Measurements from ENCODE around the gene UXS1. TPM values are rescaled to one million over a fixed set of nuclear protein-coding genes. Genes with fewer than 3 reads are reported as not detected.

The UXS1 gene
- total and polyA plus RNA-seq, 2 of the 8 experiments (the other 6 are each of a cell fraction or from before 2014, with no cell fraction given): 44.5 to 63.4 TPM

- H3K27ac ChIP-seq (ENCODE audit: low read depth, low read length): no peak overlapping the region
- H3K79me1 ChIP-seq (ENCODE audit: low read depth, low read length): no peaks in the 10 kb centered on the region
- H4K5ac ChIP-seq (ENCODE audit: insufficient read length, low read depth, low read length): no peak overlapping the region
- H3K4me1 ChIP-seq (replicated peaks in 1 of 4; ENCODE audit: control insufficient read depth in 3 of 4, insufficient read depth in 4 of 4, low read length in 3 of 4): no peaks in the 10 kb centered on the region
- CTCF ChIA-PET (ENCODE audit: partially characterized antibody): interaction anchor here (1.0 to 2.3 kb wide), 3 partner anchors 11 to 426 kb away, joined by 3 to 10 read pairs (median 3); no protein-coding TSS in a partner anchor
- 86% methylated on average over 10 of the region's 10 CpGs; no CpG with 5 or more reads in 1 of the 2 experiments for WGBS, 2 experiments (ENCODE audit: extremely low coverage in 1 of 2, insufficient coverage in 1 of 2, insufficient read length in 1 of 2, insufficient replicate concordance in 2 of 2, low coverage in 1 of 2, low lambda C conversion rate in 2 of 2, missing lambda C conversion rate in 1 of 2)
- no peak overlapping the region for H2AK5ac ChIP-seq (ENCODE audit: low read depth, low read length)
- H3K4ac ChIP-seq (replicated peaks; ENCODE audit: insufficient read length, low read depth, low read length): no peak overlapping the region
- no peak overlapping the region for H2BK15ac ChIP-seq (ENCODE audit: low read length)
- H3K23ac ChIP-seq (ENCODE audit: insufficient read length): no peak overlapping the region
- H2BK5ac ChIP-seq (ENCODE audit: low read depth, low read length): no peak overlapping the region
- H3K14ac ChIP-seq (ENCODE audit: insufficient read length): no peak overlapping the region
- POLR2A ChIA-PET (ENCODE audit: partially characterized antibody): no interaction called here
- H2AFZ ChIP-seq (ENCODE audit: low read length): no peak overlapping the region
- peaks cover 3 to 6% of the 10 kb centered on the region in 2 experiments for H4K20me1 ChIP-seq (replicated peaks in 1 of 2; ENCODE audit: control insufficient read depth in 1 of 2, insufficient read depth in 2 of 2, low read length in 2 of 2)
- peaks cover 0 to 3% of the 10 kb centered on the region in 2 experiments; a peak in 1 of 4 replicates for H3K79me2 ChIP-seq (ENCODE audit: control insufficient read depth in 1 of 2, insufficient read depth in 2 of 2, low read length in 2 of 2)
- no peak overlapping the region for H4K91ac ChIP-seq (replicated peaks; ENCODE audit: insufficient read length, low read length)
- H3K56ac ChIP-seq (replicated peaks; ENCODE audit: insufficient read length, low read depth, low read length): no peak overlapping the region
- H2BK12ac ChIP-seq (ENCODE audit: low read depth, low read length): no peak overlapping the region
- H3K27me3 ChIP-seq (replicated peaks in 1 of 4; ENCODE audit: control insufficient read depth in 3 of 4, extremely low read depth in 1 of 4, insufficient read depth in 3 of 4, low read length in 3 of 4): no peaks in the 10 kb centered on the region
- H3K18ac ChIP-seq (ENCODE audit: extremely low read depth, low read length): no peak overlapping the region
- no peak for DNase-seq (ENCODE audit: low read depth in 1 of 2, low spot score in 2 of 2)
- no peak overlapping the region for H2BK120ac ChIP-seq (replicated peaks; ENCODE audit: low read depth, low read length)
- H3K4me3 ChIP-seq (ENCODE audit: extremely low read depth in 1 of 4, insufficient read depth in 2 of 4, low read depth in 3 of 4, low read length in 4 of 4): no peak overlapping the region
- H3K23me2 ChIP-seq (ENCODE audit: low read depth, low read length): no peaks in the 10 kb centered on the region
- no peak for FAIRE-seq
- H4K8ac ChIP-seq (ENCODE audit: extremely low read depth, insufficient read depth, low read length): no peak overlapping the region
- no peaks in the 10 kb centered on the region for H3K9me3 ChIP-seq (ENCODE audit: insufficient read depth in 2 of 2, low read depth in 1 of 2, low read length in 1 of 2)
- peaks cover 3 to 26% (median 14%) of the 10 kb centered on the region in 4 experiments; a peak in 7 of 8 replicates for H3K36me3 ChIP-seq (ENCODE audit: control insufficient read depth in 2 of 4, insufficient read depth in 4 of 4, low read length in 3 of 4)
- H3K4me2 ChIP-seq (ENCODE audit: insufficient read depth in 1 of 2, low read depth in 2 of 2, low read length in 2 of 2): no peak overlapping the region
- no peak overlapping the region for H2BK20ac ChIP-seq (ENCODE audit: low read length)
- H3K9ac ChIP-seq (replicated peaks in 1 of 4; ENCODE audit: extremely low read depth in 1 of 4, low read depth in 3 of 4, low read length in 3 of 4): no peak overlapping the region
- TF ChIP-seq BACH1 (IDR thresholded peaks at IDR 0.05; ENCODE audit: low read length): no peak
- no peak for TF ChIP-seq KDM5A (IDR thresholded peaks at IDR 0.05; ENCODE audit: low read length)
- no peak for TF ChIP-seq EP300 (IDR thresholded peaks at IDR 0.05; ENCODE audit: borderline replicate concordance in 1 of 2, low read depth in 2 of 2, low read length in 2 of 2)
- no peak for TF ChIP-seq TAF1 (IDR thresholded peaks at IDR 0.05; ENCODE audit: low read depth, low read length)
- TF ChIP-seq SP2 (IDR thresholded peaks at IDR 0.05; ENCODE audit: low read length): no peak
- no peak for TF ChIP-seq POU5F1 (IDR thresholded peaks at IDR 0.05; ENCODE audit: low read depth, low read length)
- TF ChIP-seq SP1 (IDR thresholded peaks at IDR 0.05; ENCODE audit: low read depth, low read length): no peak
- no peak for TF ChIP-seq TBP (IDR thresholded peaks at IDR 0.05; ENCODE audit: low read depth, low read length)
- TF ChIP-seq NANOG (IDR thresholded peaks at IDR 0.05; ENCODE audit: insufficient read depth, low read depth, low read length, poor library complexity, severe bottlenecking): no peak
- TF ChIP-seq SP4 (IDR thresholded peaks at IDR 0.05; ENCODE audit: low read length): no peak
These were observed 37.5 kb downstream of the UXS1 start for GRCh38 chr2:106156305-106157296.

Data from H1 (cell line).